ENCODE results near the gene HBD. TPM values are rescaled to one million over a fixed set of nuclear protein-coding genes. Genes with fewer than 3 reads are reported as not detected.

Gene HBD
- total RNA-seq, 2 donors from 2014 or later: not detected

DNA sequence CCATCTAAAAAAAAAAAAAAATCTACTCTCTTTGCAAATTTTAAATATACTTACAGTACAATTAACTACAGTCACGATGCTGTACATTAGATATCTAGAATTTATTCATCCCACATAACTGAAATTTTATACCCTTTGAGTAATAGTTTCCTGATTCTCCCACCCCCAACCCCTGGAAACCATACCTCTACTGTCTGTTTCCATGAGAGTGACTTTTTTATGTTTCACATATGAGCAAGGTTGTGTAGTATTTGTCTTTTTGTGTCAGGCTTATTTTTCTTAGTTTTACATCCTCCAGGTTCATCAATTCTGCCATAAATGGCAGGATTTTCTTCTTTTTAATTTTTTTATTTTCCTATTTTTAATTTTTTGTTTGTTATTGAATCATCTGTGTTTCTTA is 10.6 kb downstream of the HBD start:
- no peak overlapping the region for H3K27ac ChIP-seq
- H3K4me1 ChIP-seq (ENCODE audit: control insufficient read depth in 1 of 2, low read depth in 2 of 2): no peaks in the 10 kb centered on the region
- H3K4me3 ChIP-seq: no peak overlapping the region
- H3K27me3 ChIP-seq (replicated peaks; ENCODE audit: insufficient read depth): no peaks in the 10 kb centered on the region
- DNase-seq (ENCODE audit: low spot score) (no peak), ATAC-seq (ENCODE audit: insufficient number of reproducible peaks, low FRiP score, low read depth) (no peak)
- H3K9me3 ChIP-seq: no peaks in the 10 kb centered on the region
- no peaks in the 10 kb centered on the region for H3K36me3 ChIP-seq
- TF ChIP-seq, protein P1, sequence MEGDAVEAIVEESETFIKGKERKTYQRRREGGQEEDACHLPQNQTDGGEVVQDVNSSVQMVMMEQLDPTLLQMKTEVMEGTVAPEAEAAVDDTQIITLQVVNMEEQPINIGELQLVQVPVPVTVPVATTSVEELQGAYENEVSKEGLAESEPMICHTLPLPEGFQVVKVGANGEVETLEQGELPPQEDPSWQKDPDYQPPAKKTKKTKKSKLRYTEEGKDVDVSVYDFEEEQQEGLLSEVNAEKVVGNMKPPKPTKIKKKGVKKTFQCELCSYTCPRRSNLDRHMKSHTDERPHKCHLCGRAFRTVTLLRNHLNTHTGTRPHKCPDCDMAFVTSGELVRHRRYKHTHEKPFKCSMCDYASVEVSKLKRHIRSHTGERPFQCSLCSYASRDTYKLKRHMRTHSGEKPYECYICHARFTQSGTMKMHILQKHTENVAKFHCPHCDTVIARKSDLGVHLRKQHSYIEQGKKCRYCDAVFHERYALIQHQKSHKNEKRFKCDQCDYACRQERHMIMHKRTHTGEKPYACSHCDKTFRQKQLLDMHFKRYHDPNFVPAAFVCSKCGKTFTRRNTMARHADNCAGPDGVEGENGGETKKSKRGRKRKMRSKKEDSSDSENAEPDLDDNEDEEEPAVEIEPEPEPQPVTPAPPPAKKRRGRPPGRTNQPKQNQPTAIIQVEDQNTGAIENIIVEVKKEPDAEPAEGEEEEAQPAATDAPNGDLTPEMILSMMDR (IDR thresholded peaks at IDR 0.05): no peak

GRCh38 chr11:5223146-5223545 is 11.1 kb downstream of the HBD start:
- Histone ChIP-seq H3K4me3 (no peak overlapping the region), H3K9me3 (no peaks in the 10 kb centered on the region), H3K27ac (no peak overlapping the region), H3K27me3 (replicated peaks; ENCODE audit: insufficient read depth) (no peaks in the 10 kb centered on the region), H3K4me1 (ENCODE audit: control insufficient read depth in 1 of 2, low read depth in 2 of 2) (no peaks in the 10 kb centered on the region), H3K36me3 (no peaks in the 10 kb centered on the region)
- DNase-seq (ENCODE audit: low spot score): no peak
- ATAC-seq (ENCODE audit: insufficient number of reproducible peaks, low FRiP score, low read depth): no peak
- TF ChIP-seq, protein P1 (IDR thresholded peaks at IDR 0.05): no peak

DNA sequence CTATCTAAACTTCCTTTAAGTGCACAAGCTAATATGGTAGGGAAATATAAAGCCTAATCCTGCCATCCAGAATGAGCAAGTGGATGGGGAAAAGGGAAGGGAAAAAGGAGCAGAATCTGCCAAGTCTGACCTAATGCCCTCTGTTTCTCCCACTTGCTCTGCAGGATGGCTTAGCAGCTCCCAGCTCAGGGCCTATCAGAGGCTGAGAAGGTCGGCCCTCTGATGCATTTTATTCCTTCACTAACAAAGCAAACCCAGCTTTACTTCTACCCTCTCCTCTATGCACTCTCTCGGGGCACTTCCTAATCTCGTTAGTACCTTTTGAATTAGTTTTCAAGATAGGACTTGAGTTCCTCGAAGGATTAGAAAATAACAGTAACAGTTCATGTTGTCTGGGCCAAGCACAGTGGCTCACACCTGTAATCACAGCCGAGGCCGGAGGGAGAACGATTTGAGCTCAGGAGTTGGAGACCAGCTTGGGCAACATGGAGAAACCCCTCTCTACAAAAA is 23.9 kb downstream of the HBD start:
- H3K27me3 ChIP-seq (replicated peaks; ENCODE audit: insufficient read depth): no peaks in the 10 kb centered on the region

DNA sequence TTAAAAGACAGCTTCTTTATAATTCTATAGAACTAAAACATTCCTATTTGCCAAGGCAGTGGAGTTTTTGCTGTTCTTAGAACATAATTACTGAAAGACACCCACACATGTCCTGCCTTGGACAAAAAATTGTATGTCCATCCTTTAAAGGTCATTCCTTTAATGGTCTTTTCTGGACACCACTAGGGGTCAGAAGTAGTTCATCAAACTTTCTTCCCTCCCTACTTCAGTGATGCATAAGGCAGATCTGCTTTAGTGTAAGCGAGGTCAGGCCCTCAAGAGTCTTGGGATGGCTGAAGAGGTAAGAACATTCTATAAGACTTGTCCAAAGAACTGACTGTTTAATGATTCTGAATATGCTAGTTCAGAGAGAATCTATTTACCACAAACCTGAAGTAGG is 29.5 kb downstream of the HBD start:
- H3K27me3 ChIP-seq (replicated peaks; ENCODE audit: insufficient read depth): no peaks in the 10 kb centered on the region
- H3K4me3 ChIP-seq: no peak overlapping the region
- ATAC-seq (ENCODE audit: insufficient number of reproducible peaks, low FRiP score, low read depth) (no peak), DNase-seq (ENCODE audit: low spot score) (no peak)
- H3K9me3 ChIP-seq: no peaks in the 10 kb centered on the region
- no peaks in the 10 kb centered on the region for H3K36me3 ChIP-seq
- no peaks in the 10 kb centered on the region for H3K4me1 ChIP-seq (ENCODE audit: control insufficient read depth in 1 of 2, low read depth in 2 of 2)
- H3K27ac ChIP-seq: no peak overlapping the region
- TF ChIP-seq, protein P1 (IDR thresholded peaks at IDR 0.05): peak; percentile 13

More for the DNA sequence above, 23.9 kb downstream of the HBD start:
- no peak overlapping the region for H3K27ac ChIP-seq
- ATAC-seq (ENCODE audit: insufficient number of reproducible peaks, low FRiP score, low read depth) (no peak), DNase-seq (ENCODE audit: low spot score) (no peak)
- H3K36me3 ChIP-seq: no peaks in the 10 kb centered on the region
- no peak overlapping the region for H3K4me3 ChIP-seq
- H3K9me3 ChIP-seq: no peaks in the 10 kb centered on the region
- no peaks in the 10 kb centered on the region for H3K4me1 ChIP-seq (ENCODE audit: control insufficient read depth in 1 of 2, low read depth in 2 of 2)
- TF ChIP-seq, protein P1 (IDR thresholded peaks at IDR 0.05): no peak

GRCh38 chr11:5203366-5203765 is 30.9 kb downstream of the HBD start:
- H3K4me1 ChIP-seq (ENCODE audit: control insufficient read depth in 1 of 2, low read depth in 2 of 2): no peaks in the 10 kb centered on the region
- H3K27me3 ChIP-seq (replicated peaks; ENCODE audit: insufficient read depth): no peaks in the 10 kb centered on the region
- TF ChIP-seq, protein P1 (IDR thresholded peaks at IDR 0.05): no peak
- H3K4me3 ChIP-seq: no peak overlapping the region
- H3K27ac ChIP-seq: no peak overlapping the region
- DNase-seq (ENCODE audit: low spot score): no peak
- H3K36me3 ChIP-seq: no peaks in the 10 kb centered on the region
- H3K9me3 ChIP-seq: no peaks in the 10 kb centered on the region
- no peak for ATAC-seq (ENCODE audit: insufficient number of reproducible peaks, low FRiP score, low read depth)

Data from thoracic aorta (tissue), 2 donors.